Astrocyte of the spinal cord (primary cell): ENCODE measurements around the gene DOCK11.
"Not testable (repeated sequence)": the region's sequence is repeated elsewhere in the genome, so short reads cannot be mapped to it uniquely, and the experiment has no call there.

Experiments
- DNase-seq: peaks from one replicate; pipeline ENCODE4 v3.0.0; 2011; ENCODE audit warnings: low read depth, low spot score
- H3K4me3 ChIP-seq: 2 replicates; pipeline ENCODE4 v1.5.1; 2011; ENCODE audit warnings: low read depth, mild to moderate bottlenecking, low read length, moderate library complexity
- in situ Hi-C: cut with HindIII; loops from 2 replicates; pipeline ENCODE4 v1.10.0; 2017; ENCODE audit warnings: low sequenced_read_pairs
- TF ChIP-seq, protein P1 (sequence below): IDR thresholded peaks from 2 replicates; pipeline ENCODE4 v1.5.1; 2012; ENCODE audit warnings: low read depth, mild to moderate bottlenecking, low read length, inconsistent platforms

The DOCK11 gene

GRCh38 chrX:118730500-118731247, 235.1 kb downstream of the DOCK11 start:
- no peak overlapping the region for H3K4me3 ChIP-seq
- peak; percentile 65 for DNase-seq
- TF ChIP-seq, protein P1, sequence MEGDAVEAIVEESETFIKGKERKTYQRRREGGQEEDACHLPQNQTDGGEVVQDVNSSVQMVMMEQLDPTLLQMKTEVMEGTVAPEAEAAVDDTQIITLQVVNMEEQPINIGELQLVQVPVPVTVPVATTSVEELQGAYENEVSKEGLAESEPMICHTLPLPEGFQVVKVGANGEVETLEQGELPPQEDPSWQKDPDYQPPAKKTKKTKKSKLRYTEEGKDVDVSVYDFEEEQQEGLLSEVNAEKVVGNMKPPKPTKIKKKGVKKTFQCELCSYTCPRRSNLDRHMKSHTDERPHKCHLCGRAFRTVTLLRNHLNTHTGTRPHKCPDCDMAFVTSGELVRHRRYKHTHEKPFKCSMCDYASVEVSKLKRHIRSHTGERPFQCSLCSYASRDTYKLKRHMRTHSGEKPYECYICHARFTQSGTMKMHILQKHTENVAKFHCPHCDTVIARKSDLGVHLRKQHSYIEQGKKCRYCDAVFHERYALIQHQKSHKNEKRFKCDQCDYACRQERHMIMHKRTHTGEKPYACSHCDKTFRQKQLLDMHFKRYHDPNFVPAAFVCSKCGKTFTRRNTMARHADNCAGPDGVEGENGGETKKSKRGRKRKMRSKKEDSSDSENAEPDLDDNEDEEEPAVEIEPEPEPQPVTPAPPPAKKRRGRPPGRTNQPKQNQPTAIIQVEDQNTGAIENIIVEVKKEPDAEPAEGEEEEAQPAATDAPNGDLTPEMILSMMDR: no peak
- in situ Hi-C loops: no loop called here

GRCh38 chrX:118732551-118732950, 236.9 kb downstream of the DOCK11 start:
- H3K4me3 ChIP-seq, DNase-seq, in situ Hi-C loops: not testable (repeated sequence)

DNA sequence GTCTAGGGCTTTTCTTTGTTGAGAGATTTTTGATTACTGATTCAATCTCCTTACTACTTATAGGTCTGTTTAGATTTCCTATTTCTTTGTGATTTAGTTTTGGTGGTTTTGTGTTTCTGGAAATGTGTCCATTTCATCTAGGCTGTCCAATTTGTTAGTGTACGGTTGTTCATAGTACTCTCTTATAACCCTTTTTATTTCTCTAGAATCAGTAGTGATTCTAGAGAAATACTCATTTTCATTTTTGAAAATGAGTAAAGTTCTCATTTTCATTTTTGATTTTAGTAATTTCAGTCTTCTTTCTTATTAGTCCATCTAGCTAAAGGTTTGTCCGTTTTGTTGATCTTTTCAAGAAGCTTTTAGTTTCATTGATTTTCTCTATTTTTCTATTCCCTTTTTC, 239.3 kb downstream of the DOCK11 start:
- TF ChIP-seq, protein P1: no peak
- no peak for DNase-seq
- no peak overlapping the region for H3K4me3 ChIP-seq
- in situ Hi-C loops: no loop called here
